ENCODE measurements around the gene HSPB8. TPM values are rescaled to one million over a fixed set of nuclear protein-coding genes. Genes with fewer than 3 reads are reported as not detected.

HSPB8 gene
- total RNA-seq, 1 donor from 2014 or later: 529 TPM

DNA sequence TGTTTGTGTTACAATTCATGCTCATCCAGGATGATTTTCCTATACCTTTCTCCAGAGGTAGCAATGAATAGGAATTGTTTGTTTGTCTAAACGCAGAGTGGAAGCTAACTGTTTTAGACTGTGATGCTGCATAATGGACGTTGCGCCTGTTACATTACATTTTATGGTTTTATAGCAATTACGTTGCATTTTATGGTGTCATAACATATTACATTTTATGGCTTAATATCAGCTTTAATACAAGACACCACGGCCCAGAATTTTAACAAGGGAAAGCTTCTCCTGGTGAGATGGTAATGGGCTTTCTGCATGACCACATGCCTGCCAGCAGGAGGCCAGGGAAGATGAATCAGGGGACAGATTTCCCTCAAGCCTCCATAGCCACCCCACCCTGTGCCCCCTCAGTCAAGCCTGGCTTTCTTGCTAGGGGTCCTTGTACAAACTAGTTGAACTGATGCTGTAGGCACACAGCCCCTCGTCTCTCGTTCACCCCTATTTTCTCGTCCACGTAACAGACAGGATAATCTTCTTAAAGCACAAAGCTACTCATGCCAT is 56.5 kb downstream of the HSPB8 start:
- intact Hi-C loops (cut with DNase I): no loop called here
- ATAC-seq (ENCODE audit: poor library complexity): peak; percentile 42
- no peak for DNase-seq

DNA sequence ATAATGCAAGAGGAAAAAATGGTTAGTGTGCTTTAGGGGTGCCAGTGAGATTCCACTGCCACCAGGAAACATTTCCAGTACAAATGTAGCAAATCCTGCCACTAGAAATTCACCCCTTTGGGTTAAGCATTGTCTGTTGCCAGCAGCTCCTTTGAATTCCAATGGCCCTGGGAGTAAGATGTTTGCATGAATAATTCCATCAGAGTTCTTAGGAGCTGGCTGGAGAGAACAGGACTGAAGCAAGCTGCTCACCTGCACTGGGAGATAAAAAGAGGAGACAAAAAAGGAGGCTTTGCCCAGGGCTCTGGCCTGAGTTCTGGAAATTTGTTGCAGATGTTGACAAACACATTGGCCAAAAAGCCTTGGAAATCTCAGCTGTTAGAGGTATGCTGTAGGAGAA is 57.6 kb downstream of the HSPB8 start:
- intact Hi-C loops (cut with DNase I): no loop called here
- DNase-seq (no peak), ATAC-seq (ENCODE audit: poor library complexity) (no peak)

DNA sequence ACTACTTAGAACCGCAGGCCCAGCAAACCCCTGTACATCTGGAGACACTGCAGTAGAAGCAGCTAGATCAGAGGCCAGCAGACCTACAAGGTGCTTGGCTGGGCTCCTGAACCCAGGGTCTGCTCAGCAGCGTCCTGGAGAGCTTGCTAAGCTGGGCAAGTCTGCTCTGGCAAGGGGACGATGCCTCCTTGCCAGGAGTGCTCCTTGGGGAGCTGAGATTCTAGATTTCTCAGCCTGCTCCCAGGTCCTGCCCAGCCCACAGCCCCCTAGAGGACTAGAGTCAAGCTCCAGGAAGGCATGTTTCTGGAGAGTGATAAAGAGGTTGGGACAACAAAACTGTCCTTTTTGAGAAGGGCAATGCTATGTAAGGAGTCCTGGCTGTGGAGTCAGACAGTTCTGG is 60.3 kb downstream of the HSPB8 start:
- intact Hi-C loops (cut with DNase I): no loop called here
- no peak for ATAC-seq (ENCODE audit: poor library complexity)
- DNase-seq: no peak

DNA sequence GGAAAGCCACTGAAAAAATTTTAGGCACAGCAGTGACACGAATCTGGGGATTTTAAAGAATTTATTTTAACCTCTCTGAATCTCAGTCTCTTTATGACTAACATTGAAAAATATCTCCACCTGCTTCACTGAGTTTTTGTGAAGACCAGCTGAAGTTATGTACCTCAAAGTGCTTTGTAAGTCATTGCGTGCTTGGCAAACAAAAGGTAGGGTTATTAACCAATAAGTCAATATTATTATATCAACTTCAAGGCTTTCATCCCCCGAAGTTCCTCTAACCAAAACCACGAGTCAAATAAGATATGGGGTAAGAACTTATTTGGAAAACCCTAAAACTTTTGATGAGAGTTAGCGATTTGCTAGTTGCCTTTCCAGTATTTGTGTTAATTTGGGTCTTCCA is 62.3 kb downstream of the HSPB8 start:
- intact Hi-C loops (cut with DNase I): no loop called here
- DNase-seq (no peak), ATAC-seq (ENCODE audit: poor library complexity) (no peak)

DNA sequence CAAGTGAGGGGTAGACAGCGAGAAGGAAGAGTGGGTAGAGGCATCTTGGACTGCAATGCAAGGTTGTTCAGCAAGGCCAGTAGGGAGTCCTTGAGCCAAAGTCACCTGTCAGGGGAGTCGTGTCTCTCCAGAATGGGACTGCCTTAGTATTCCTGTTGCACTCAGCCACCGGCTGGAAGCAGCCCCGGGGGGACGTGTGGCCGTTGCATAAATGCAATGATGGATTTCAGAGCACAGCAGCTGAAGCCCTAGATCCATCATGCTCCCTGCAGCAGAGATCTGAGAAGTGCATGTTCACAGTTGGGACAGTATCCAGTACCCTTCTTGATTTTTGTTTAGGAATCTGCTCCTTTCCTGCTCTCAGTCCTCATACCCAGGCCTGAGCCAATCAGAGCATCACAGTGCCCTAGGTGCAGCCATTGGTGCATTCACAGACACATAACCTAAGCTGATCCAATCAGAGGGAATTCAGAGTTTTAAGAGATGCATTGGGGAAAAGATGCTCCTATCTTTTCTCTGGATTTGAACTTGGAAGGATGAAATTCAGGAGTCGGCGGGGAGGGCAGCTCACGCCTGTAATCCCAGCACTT is 62.9 kb downstream of the HSPB8 start:
- ATAC-seq (ENCODE audit: poor library complexity): no peak
- intact Hi-C loops (cut with DNase I): no loop called here
- no peak for DNase-seq

Other genes with a start within 250 kb of the HSPB8 start
- 0.30 TPM for gene SRRM4, start 197.4 kb upstream of the HSPB8 start, total RNA-seq
- not detected for gene CCDC60, start 155.8 kb downstream of the HSPB8 start, total RNA-seq

All from Right ventricle myocardium superior (tissue), 1 donor.